HepG2 (cell line): Measurements from ENCODE around the gene GPN1.

Experiments
- CHCHD3 ChIP-seq: sonication (generic); formaldehyde crosslinking; IDR thresholded peaks from 2 replicates; pipeline ENCODE4 v1.8.0; 2022; ENCODE audit warnings: mild to moderate bottlenecking, missing genetic modification reagents, moderate library complexity
- CHD2 ChIP-seq: IDR thresholded peaks from 2 replicates; pipeline ENCODE4 v1.6.1; 2011; ENCODE audit warnings: low read depth, low read length, improper control_type of control experiment
- CTCF ChIP-seq: sonication (generic); formaldehyde crosslinking; IDR thresholded peaks from 2 replicates; pipeline ENCODE4 v1.5.0; 2020; ENCODE audit warnings: mild to moderate bottlenecking, missing genetic modification reagents, moderate library complexity
- ELK4 ChIP-seq: sonication (generic); formaldehyde crosslinking; IDR thresholded peaks from 2 replicates; pipeline ENCODE4 v1.9.0; 2021; ENCODE audit warnings: missing genetic modification reagents, borderline replicate concordance
- EZH2 ChIP-seq: conservative IDR thresholded peaks from 2 replicates; pipeline ENCODE4 v1.6.1; 2012; ENCODE audit warnings: mild to moderate bottlenecking, low read depth, low read length, moderate library complexity
- FOXK1 ChIP-seq: sonication (generic); formaldehyde crosslinking; IDR thresholded peaks from 2 replicates; pipeline ENCODE4 v1.4.0; 2020; ENCODE audit warnings: low read depth, missing genetic modification reagents, borderline replicate concordance
- GATAD2A ChIP-seq: IDR thresholded peaks from 2 replicates; pipeline ENCODE4 v1.6.1; 2016
- GLMP ChIP-seq: sonication (generic); formaldehyde crosslinking; IDR thresholded peaks from 2 replicates; pipeline ENCODE4 v1.9.0; 2021; ENCODE audit warnings: missing genetic modification reagents, mild to moderate bottlenecking, borderline replicate concordance
- HINFP ChIP-seq: sonication (generic); formaldehyde crosslinking; IDR thresholded peaks from 2 replicates; pipeline ENCODE4 v1.4.0; 2020; ENCODE audit warnings: low read depth, mild to moderate bottlenecking, missing genetic modification reagents
- MED13 ChIP-seq: sonication (generic); formaldehyde crosslinking; IDR thresholded peaks from 2 replicates; pipeline ENCODE4 v1.5.0; 2020; ENCODE audit warnings: missing genetic modification reagents
- TCF12 ChIP-seq, 2 experiments: fragments of 450-650 bp in 1 of 2; sonication (generic) in 1 of 2; formaldehyde crosslinking in 1 of 2; IDR thresholded peaks; 2 replicates each; pipeline versions ENCODE4 v1.6.1 to v1.8.0; 2017 to 2022; ENCODE audit warnings: antibody characterized with exemption in 1 of 2, mild to moderate bottlenecking in 1 of 2, missing genetic modification reagents in 1 of 2, moderate library complexity in 1 of 2
- ZNF260 ChIP-seq: sonication (generic); formaldehyde crosslinking; IDR thresholded peaks from 2 replicates; pipeline ENCODE4 v1.4.0; 2020; ENCODE audit warnings: missing genetic modification reagents, low read depth, mild to moderate bottlenecking, borderline replicate concordance
- ZNF644 ChIP-seq: IDR thresholded peaks from 2 replicates; pipeline ENCODE4 v1.6.1; 2016; ENCODE audit warnings: low read depth
- ZNF782 ChIP-seq: sonication (generic); formaldehyde crosslinking; IDR thresholded peaks from 2 replicates; pipeline ENCODE4 v1.4.0; 2020; ENCODE audit warnings: missing genetic modification reagents, mild to moderate bottlenecking, borderline replicate concordance

- TF ChIP-seq GATAD2A (no peak), EZH2 (no peak), TCF12 (IDR thresholded peaks at IDR 0.05) (no peak), TCF12 (CRISPR knock-in tag; IDR thresholded peaks at IDR 0.05) (no peak), CTCF (CRISPR knock-in tag) (no peak), ZNF644 (no peak), ELK4 (no peak), CHCHD3 (no peak), FOXK1 (no peak), GLMP (CRISPR knock-in tag) (no peak), ZNF782 (CRISPR knock-in tag) (no peak), MED13 (CRISPR knock-in tag) (no peak), CHD2 (no peak), HINFP (CRISPR knock-in tag) (no peak), ZNF260 (CRISPR knock-in tag) (no peak)
These were observed 5.4 kb downstream of the GPN1 start for GRCh38 chr2:27634291-27634690.
